NB4 (cell line): ENCODE measurements around the gene MMP24OS.

Experiments
- CTCF ChIP-seq: IDR thresholded peaks from one replicate; pipeline ENCODE4 v1.5.1; 2012; ENCODE audit warnings: low read depth, low read length
- MYC ChIP-seq: IDR thresholded peaks from 2 replicates; pipeline ENCODE4 v1.6.1; 2011; ENCODE audit warnings: low read depth, low read length
- POLR2A ChIP-seq: IDR thresholded peaks from 2 replicates; pipeline ENCODE4 v1.6.1; 2011; ENCODE audit warnings: mild to moderate bottlenecking; ENCODE audit not compliant: insufficient read length; ENCODE audit errors: extremely low read depth

GRCh38 chr20:35263532-35264341, 14.2 kb downstream of the MMP24OS start:
- no peak for TF ChIP-seq CTCF
- no peak for TF ChIP-seq POLR2A
- no peak for TF ChIP-seq MYC
